Psoas muscle (tissue), 8 donors: ENCODE results near the gene TNIP2. TPM values are rescaled to one million over a fixed set of nuclear protein-coding genes. Genes with fewer than 3 reads are reported as not detected.

Experiments used
- ATAC-seq, 4 donors: fragments of 200-7000 bp; cut with Tn5 transposase; one replicate each; pipeline ENCODE4 v1.9.1; 2020; ENCODE audit warnings: moderate library complexity in 3 of 4, mild to moderate bottlenecking in 2 of 4
- DNase-seq, 2 donors: peaks; one replicate each; pipeline ENCODE4 v3.0.0-alpha.2; 2020
- H3K27ac ChIP-seq: fragments of 200-600 bp; one replicate; pipeline ENCODE4 v1.8.0; 2022
- H3K27me3 ChIP-seq, 3 donors: fragments of 200-600 bp in 1 of 3; one replicate each; pipeline versions ENCODE4 v1.6.1 to v1.8.0; 2013 to 2022; ENCODE audit warnings: low read length in 2 of 3, mild to moderate bottlenecking in 2 of 3, moderate library complexity in 1 of 3; ENCODE audit not compliant: insufficient read depth in 3 of 3
- H3K36me3 ChIP-seq, 2 donors: fragments of 200-600 bp in 1 of 2; one replicate each; pipeline versions ENCODE4 v1.6.1 to v1.8.0; 2013 to 2022; ENCODE audit warnings: low read depth in 1 of 2, mild to moderate bottlenecking in 1 of 2, moderate library complexity in 1 of 2; ENCODE audit not compliant: insufficient read depth in 1 of 2
- H3K4me1 ChIP-seq: fragments of 200-600 bp; one replicate; pipeline ENCODE4 v1.8.0; 2022
- H3K4me3 ChIP-seq: fragments of 200-600 bp; one replicate; pipeline ENCODE4 v1.8.0; 2022; ENCODE audit warnings: mild to moderate bottlenecking
- H3K9me3 ChIP-seq: fragments of 200-600 bp; one replicate; pipeline ENCODE4 v1.8.0; 2022
- CTCF ChIP-seq: fragments of 200-600 bp; IDR thresholded peaks from one replicate; pipeline ENCODE4 v1.8.0; 2022; ENCODE audit warnings: antibody characterized with exemption
- whole genome bisulfite sequencing, 3 donors: extraction: QIAGEN DNeasy Blood & Tissue Kit; methylation state at CpG; one replicate each; pipeline versions ENCODE4 v1.1.6 to v1.1.7; 2013; 5-methylcytosine and 5-hydroxymethylcytosine counted together
- intact Hi-C, 2 donors: fragments of 100-400 bp; cut with DNase I; formaldehyde crosslinking; loops; one replicate each; pipeline versions ENCODE4 v1.11.0 to v1.14.2; 2022
- polyA plus RNA-seq, 3 donors: library from polyadenylated mRNA; stranded (reverse); fragments of 200-250 nt; gene quantifications; one replicate each; pipeline ENCODE4 v1.2.3, GENCODE V29; 2013
- total RNA-seq, 4 donors: library from RNA; stranded (reverse); fragmentation: NEBNext Ultra II Directional in 2 of 4; extraction: Animal tissue kit (Norgen Biotek cat#: 25700) in 2 of 4; gene quantifications; one replicate each; pipeline versions ENCODE4 v1.2.1 to v1.2.4, GENCODE V29; 2021 to 2023
- donor health status: healthy with polysubstance abuse.
- donor health status: DM: no; HTN: no; CAD: no; lungs with moderate emphysema.
- donor health status: Bipolar disorder and iron deficiency.
- donor health status: healthy.
- donor health status: DM: yes; HTN: yes; CAD: no.
- donor health status: DM: no; HTN: no; CAD: no.
- donor health status: DM: no; HTN: no; CAD: no.
- donor health status: DM: yes; HTN: yes; CAD: no.

The TNIP2 gene
- total and polyA plus RNA-seq, 7 donors, result 16.3 to 66.2 (median 44.6) TPM

GRCh38 chr4:2733001-2733843 lies 22.9 kb downstream of the TNIP2 start:
- intact Hi-C loops, result loop anchor here in 1 of 2 donors (1.0 kb wide), 1 partner anchor 27 kb away; no protein-coding TSS in a partner anchor
- Histone ChIP-seq H3K4me3 (no peak overlapping the region), H3K27ac (no peak overlapping the region), H3K36me3 (peaks cover 4 to 44% of the 10 kb centered on the region in 2 donors), H3K4me1 (peaks cover 4% of the 10 kb centered on the region), H3K9me3 (peaks cover 7% of the 10 kb centered on the region), H3K27me3 (no peaks in the 10 kb centered on the region)
- WGBS, 3 donors, result 87 to 93% (median 88%) methylated on average over 18 to 21 of the region's 21 CpGs
- DNase-seq (no peak), ATAC-seq (peak in 1 of 4 donors; percentile 19)
- no peak for TF ChIP-seq CTCF

DNA sequence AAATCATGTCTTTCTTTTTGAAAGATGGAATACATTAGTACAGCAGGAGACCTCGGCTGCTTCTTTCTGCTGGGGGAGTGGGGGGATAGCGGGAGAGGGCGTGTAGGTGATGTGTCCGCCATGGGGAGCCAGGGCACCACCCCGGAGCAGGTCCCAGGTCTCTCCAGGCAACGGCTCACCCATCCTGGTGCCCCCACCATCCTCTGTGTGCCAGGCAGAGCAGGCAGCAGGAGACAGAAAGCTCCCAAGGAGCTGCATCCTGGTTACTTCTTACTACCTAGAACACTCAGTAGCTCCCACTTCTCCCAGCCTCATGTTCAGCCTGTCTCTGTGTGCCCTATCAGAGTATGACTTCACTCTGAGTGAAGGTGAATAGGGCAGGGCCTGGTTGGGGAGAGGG lies 23.6 kb downstream of the TNIP2 start:
- DNase-seq, result no peak
- TF ChIP-seq CTCF, result no peak
- Histone ChIP-seq H3K27ac (no peak overlapping the region), H3K4me1 (peaks cover 4% of the 10 kb centered on the region), H3K4me3 (no peak overlapping the region), H3K9me3 (peaks cover 7% of the 10 kb centered on the region), H3K27me3 (no peaks in the 10 kb centered on the region), H3K36me3 (peaks cover 4 to 45% of the 10 kb centered on the region in 2 donors)
- intact Hi-C loops, result no loop called here
- WGBS, 3 donors, result 90 to 93% (median 92%) methylated on average over 6 of the region's 6 CpGs
- no peak for ATAC-seq

DNA sequence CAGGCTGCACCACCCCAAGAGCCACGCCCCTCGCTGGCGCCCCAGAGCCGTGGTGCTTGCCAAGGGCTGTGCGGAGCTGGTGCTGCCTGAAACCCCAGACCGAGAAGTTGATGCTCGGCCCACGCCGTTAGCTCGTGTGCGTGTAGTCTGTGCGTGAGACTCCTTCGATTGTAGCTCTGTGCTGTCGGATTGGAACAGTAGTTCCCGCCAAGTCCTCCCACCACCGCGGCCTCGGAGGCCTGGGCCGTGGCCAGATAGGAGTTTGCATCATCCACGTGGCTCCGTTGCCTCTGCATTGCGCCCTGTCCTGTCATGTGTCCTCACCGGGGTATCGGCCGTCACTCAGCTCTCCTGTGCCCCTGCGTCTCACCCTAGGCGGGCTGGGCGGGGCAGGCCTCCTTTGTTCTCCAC lies 24.2 kb downstream of the TNIP2 start:
- Histone ChIP-seq H3K27ac (no peak overlapping the region), H3K4me1 (peaks cover 4% of the 10 kb centered on the region), H3K36me3 (peaks cover 4 to 50% of the 10 kb centered on the region in 2 donors), H3K4me3 (no peak overlapping the region), H3K9me3 (peaks cover 7% of the 10 kb centered on the region), H3K27me3 (no peaks in the 10 kb centered on the region)
- intact Hi-C loops, result no loop called here
- WGBS, 3 donors, result 86 to 94% (median 87%) methylated on average over 28 of the region's 28 CpGs
- no peak for DNase-seq
- no peak for TF ChIP-seq CTCF
- ATAC-seq, result peak in 3 of 4 donors; percentile 30 to 38 (median 33)

GRCh38 chr4:2729533-2729875 lies 26.6 kb downstream of the TNIP2 start:
- DNase-seq (no peak), ATAC-seq (no peak)
- H3K4me3 ChIP-seq, result no peak overlapping the region
- intact Hi-C loops, result no loop called here
- no peaks in the 10 kb centered on the region for H3K27me3 ChIP-seq
- H3K36me3 ChIP-seq, result peaks cover 4 to 58% of the 10 kb centered on the region in 2 donors
- peaks cover 4% of the 10 kb centered on the region for H3K4me1 ChIP-seq
- no peak overlapping the region for H3K27ac ChIP-seq
- TF ChIP-seq CTCF, result no peak
- WGBS, 3 donors, result 96 to 99% (median 97%) methylated on average over 9 of the region's 9 CpGs
- no peaks in the 10 kb centered on the region for H3K9me3 ChIP-seq
